ENCODE measurements around the gene CFAP300. TPM values are rescaled to one million over a fixed set of nuclear protein-coding genes. Genes with fewer than 3 reads are reported as not detected.

CFAP300 gene
- total and polyA plus RNA-seq, 2 donors (not counting 1 experiment from before 2014, with no cell fraction given), result not detected

DNA sequence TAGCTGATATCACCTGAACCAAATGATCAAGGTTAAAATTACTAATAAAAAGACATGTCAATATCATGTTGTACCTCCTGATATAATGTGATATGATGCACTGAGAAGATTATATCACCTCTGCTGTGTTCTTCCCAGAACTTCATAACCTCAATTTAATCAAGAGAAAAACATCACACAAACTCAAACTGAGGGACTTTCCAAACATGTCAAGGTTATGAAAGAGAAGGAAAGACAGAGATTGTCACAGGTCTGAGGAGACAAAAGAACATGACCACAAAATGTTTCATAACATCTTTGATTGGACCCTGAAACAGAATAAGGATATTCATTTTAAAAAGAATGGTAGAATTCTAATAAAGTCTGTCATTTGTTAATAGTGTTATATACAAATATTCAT is 43.0 kb upstream of the CFAP300 start:
- no peak for ATAC-seq (ENCODE audit: low read depth)
- Mint-ChIP-seq H3K4me1 (no peaks in the 10 kb centered on the region), H3K4me3 (no peak overlapping the region), H3K9me3 (ENCODE audit: insufficient read depth) (no peaks in the 10 kb centered on the region), H3K27me3 (no peaks in the 10 kb centered on the region), H3K27ac (no peak overlapping the region)
- DNase-seq, result no peak
- intact Hi-C loops (cut with micrococcal nuclease), result no loop called here
- POLR2A ChIA-PET, result no interaction called here
- H3K4me1 ChIP-seq (ENCODE audit: control insufficient read depth in 2 of 2, insufficient read depth in 2 of 2, low read length in 2 of 2), result no peaks in the 10 kb centered on the region
- H3K27me3 ChIP-seq (replicated peaks in 1 of 4; ENCODE audit: control extremely low read depth in 1 of 4, control insufficient read depth in 3 of 4, insufficient read depth in 4 of 4, low read length in 3 of 4), result no peaks in the 10 kb centered on the region
- H3K9ac ChIP-seq (ENCODE audit: low read length), result no peak overlapping the region
- H3K36me3 ChIP-seq (replicated peaks in 1 of 2; ENCODE audit: control extremely low read depth in 1 of 2, control insufficient read depth in 1 of 2, extremely low read depth in 1 of 2, insufficient read depth in 2 of 2, low read length in 1 of 2), result no peaks in the 10 kb centered on the region
- TF ChIP-seq CTCF (IDR thresholded peaks at IDR 0.05), result no peak
- no peak for TF ChIP-seq EZH2 (IDR thresholded peaks at IDR 0.05; ENCODE audit: borderline replicate concordance, insufficient read depth, low read depth, low read length, poor library complexity, severe bottlenecking)
- no peak overlapping the region for H3K4me3 ChIP-seq (ENCODE audit: control extremely low read depth in 1 of 5, extremely low read depth in 1 of 5, insufficient read depth in 1 of 5, low read depth in 2 of 5, low read length in 4 of 5)
- H3K4me2 ChIP-seq (replicated peaks; ENCODE audit: low read depth, low read length, poor library complexity, severe bottlenecking), result no peak overlapping the region
- no peak overlapping the region for H2AFZ ChIP-seq (ENCODE audit: insufficient read depth, low read depth, low read length, poor library complexity, severe bottlenecking)
- H4K20me1 ChIP-seq (ENCODE audit: control insufficient read depth, insufficient read depth, low read length, poor library complexity, severe bottlenecking), result no peaks in the 10 kb centered on the region
- CTCF ChIA-PET, result interaction anchor here (8.3 kb wide), 1 partner anchor 141 kb away, joined by 423 read pairs; no protein-coding TSS in a partner anchor
- H3K79me2 ChIP-seq (ENCODE audit: control insufficient read depth, insufficient read depth, low read length), result no peaks in the 10 kb centered on the region
- H3K27ac ChIP-seq (ENCODE audit: low read length in 2 of 2), result no peak overlapping the region
- no peaks in the 10 kb centered on the region for H3K9me3 ChIP-seq (ENCODE audit: control extremely low read depth in 1 of 3, control insufficient read depth in 2 of 3, insufficient read depth in 1 of 3, low read length in 2 of 3)

DNA sequence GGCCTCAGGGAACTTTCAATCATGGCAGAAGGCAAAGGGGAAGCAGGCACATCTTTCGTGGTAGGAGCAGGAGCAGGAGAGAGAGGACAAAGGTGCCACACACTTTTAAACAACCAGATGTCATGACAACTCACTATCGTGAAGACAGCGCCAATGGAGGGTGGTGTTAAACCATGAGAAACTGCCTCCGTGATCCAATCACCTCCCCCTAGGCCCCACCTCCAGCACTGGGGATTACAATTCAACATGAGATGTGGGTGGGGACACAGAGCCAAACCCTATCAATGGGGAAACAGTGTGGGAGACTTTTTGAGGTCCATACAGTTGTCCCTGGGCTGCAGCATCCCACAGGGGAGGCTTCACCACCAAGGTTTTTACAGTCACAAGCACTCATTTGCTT is 41.9 kb upstream of the CFAP300 start:
- Mint-ChIP-seq H3K27ac (no peak overlapping the region), H3K9me3 (ENCODE audit: insufficient read depth) (no peaks in the 10 kb centered on the region), H3K4me1 (no peaks in the 10 kb centered on the region), H3K27me3 (peaks cover 7% of the 10 kb centered on the region), H3K4me3 (no peak overlapping the region)
- Histone ChIP-seq H3K4me3 (ENCODE audit: control extremely low read depth in 1 of 5, extremely low read depth in 1 of 5, insufficient read depth in 1 of 5, low read depth in 2 of 5, low read length in 4 of 5) (no peak overlapping the region), H3K36me3 (replicated peaks in 1 of 2; ENCODE audit: control extremely low read depth in 1 of 2, control insufficient read depth in 1 of 2, extremely low read depth in 1 of 2, insufficient read depth in 2 of 2, low read length in 1 of 2) (no peaks in the 10 kb centered on the region), H3K9ac (ENCODE audit: low read length) (no peak overlapping the region), H3K9me3 (ENCODE audit: control extremely low read depth in 1 of 3, control insufficient read depth in 2 of 3, insufficient read depth in 1 of 3, low read length in 2 of 3) (no peaks in the 10 kb centered on the region), H3K4me1 (ENCODE audit: control insufficient read depth in 2 of 2, insufficient read depth in 2 of 2, low read length in 2 of 2) (no peaks in the 10 kb centered on the region), H3K27me3 (replicated peaks in 1 of 4; ENCODE audit: control extremely low read depth in 1 of 4, control insufficient read depth in 3 of 4, insufficient read depth in 4 of 4, low read length in 3 of 4) (peaks cover 0 to 3% (median 0%) of the 10 kb centered on the region in 4 experiments), H3K79me2 (ENCODE audit: control insufficient read depth, insufficient read depth, low read length) (no peaks in the 10 kb centered on the region), H4K20me1 (ENCODE audit: control insufficient read depth, insufficient read depth, low read length, poor library complexity, severe bottlenecking) (no peaks in the 10 kb centered on the region), H3K27ac (ENCODE audit: low read length in 2 of 2) (no peak overlapping the region), H2AFZ (ENCODE audit: insufficient read depth, low read depth, low read length, poor library complexity, severe bottlenecking) (no peak overlapping the region), H3K4me2 (replicated peaks; ENCODE audit: low read depth, low read length, poor library complexity, severe bottlenecking) (no peak overlapping the region)
- ChIA-PET CTCF (interaction anchor here (1.0 to 8.3 kb wide), 6 partner anchors 8 to 142 kb away, joined by 3 to 423 read pairs (median 6); no protein-coding TSS in a partner anchor), POLR2A (no interaction called here)
- no peak for DNase-seq
- ATAC-seq (ENCODE audit: low read depth), result no peak
- TF ChIP-seq CTCF (IDR thresholded peaks at IDR 0.05) (no peak), EZH2 (IDR thresholded peaks at IDR 0.05; ENCODE audit: borderline replicate concordance, insufficient read depth, low read depth, low read length, poor library complexity, severe bottlenecking) (no peak)
- intact Hi-C loops (cut with micrococcal nuclease), result loop anchor here (5.0 kb wide), 1 partner anchor 607 kb away; no protein-coding TSS in a partner anchor
- WGBS (ENCODE audit: insufficient coverage), result no CpG with 5 or more reads among the region's 4 CpGs

Measured in B cell (primary cell).